HEK293 (cell line): Measurements from ENCODE around the gene ABHD16B.

Experiments used
- CTCF ChIP-seq: fragments of 450-650 bp; formaldehyde crosslinking; IDR thresholded peaks from 2 replicates; pipeline ENCODE4 v1.5.1; 2016; ENCODE audit warnings: missing biosample characterization, missing genetic modification characterization
- REST ChIP-seq: fragments of 450-650 bp; formaldehyde crosslinking; IDR thresholded peaks from 2 replicates; pipeline ENCODE4 v1.5.1; 2016; ENCODE audit warnings: missing biosample characterization, missing genetic modification characterization
- ZBTB8A ChIP-seq: fragments of 450-650 bp; formaldehyde crosslinking; IDR thresholded peaks from 2 replicates; pipeline ENCODE4 v1.5.1; 2016; ENCODE audit warnings: missing biosample characterization, missing genetic modification characterization
- ZNF121 ChIP-seq: fragments of 450-650 bp; formaldehyde crosslinking; IDR thresholded peaks from 2 replicates; pipeline ENCODE4 v1.5.1; 2016; ENCODE audit warnings: missing biosample characterization, missing genetic modification characterization
- ZNF138 ChIP-seq: fragments of 450-650 bp; formaldehyde crosslinking; IDR thresholded peaks from 2 replicates; pipeline ENCODE4 v1.5.1; 2016; ENCODE audit warnings: missing biosample characterization, missing genetic modification characterization, borderline replicate concordance
- ZNF449 ChIP-seq: fragments of 450-650 bp; formaldehyde crosslinking; IDR thresholded peaks from 2 replicates; pipeline ENCODE4 v1.5.1; 2017; ENCODE audit warnings: missing biosample characterization, mild to moderate bottlenecking, missing genetic modification characterization, moderate library complexity
- ZNF488 ChIP-seq: fragments of 450-650 bp; formaldehyde crosslinking; IDR thresholded peaks from 2 replicates; pipeline ENCODE4 v1.5.1; 2016; ENCODE audit warnings: missing biosample characterization, missing genetic modification characterization
- ZNF670 ChIP-seq: fragments of 450-650 bp; formaldehyde crosslinking; IDR thresholded peaks from 2 replicates; pipeline ENCODE4 v1.5.1; 2016; ENCODE audit warnings: missing biosample characterization, missing genetic modification characterization, low read depth

GRCh38 chr20:63843222-63843621, 18.1 kb upstream of the ABHD16B start:
- TF ChIP-seq CTCF (tag by site-specific recombination) (no peak), REST (tag by site-specific recombination) (no peak), ZNF670 (tag by site-specific recombination) (no peak), ZNF488 (tag by site-specific recombination) (no peak), ZBTB8A (tag by site-specific recombination) (no peak), ZNF449 (no peak), ZNF121 (tag by site-specific recombination) (no peak), ZNF138 (tag by site-specific recombination) (no peak)
